ENCODE data around the gene SCGN.

DNA sequence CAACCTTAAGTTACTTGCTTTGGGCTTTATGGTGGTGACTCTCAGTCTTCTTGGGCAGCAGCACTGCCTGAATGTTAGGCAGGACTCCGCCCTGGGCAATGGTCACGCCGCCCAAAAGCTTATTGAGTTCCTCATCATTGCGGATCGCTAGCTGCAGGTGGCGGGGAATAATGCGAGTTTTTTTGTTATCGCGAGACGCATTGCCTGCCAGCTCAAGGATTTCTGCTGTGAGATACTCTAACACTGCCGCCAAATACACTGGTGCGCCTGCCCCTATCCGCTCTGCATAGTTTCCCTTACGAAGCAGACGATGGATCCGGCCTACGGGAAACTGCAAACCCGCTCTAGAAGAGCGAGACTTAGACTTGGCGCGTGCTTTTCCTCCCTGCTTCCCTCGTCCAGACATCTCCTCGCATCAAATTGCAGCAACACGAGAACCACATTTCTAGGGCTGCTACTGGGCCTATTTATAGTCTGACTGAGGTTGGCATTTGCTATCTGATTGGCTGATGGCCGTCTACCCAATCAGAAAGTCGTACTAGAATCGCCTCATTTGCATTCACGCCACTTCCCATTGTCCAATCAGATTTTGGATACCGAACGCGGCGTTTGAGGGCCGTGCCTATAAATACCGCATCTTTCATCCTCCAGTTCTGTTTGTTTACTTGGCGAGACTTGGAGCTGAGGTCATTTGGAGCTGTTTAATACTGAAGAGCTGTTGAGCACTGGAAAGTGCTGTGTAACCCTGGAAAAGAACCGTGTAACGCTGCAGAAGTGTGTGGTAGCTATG is 74.3 kb downstream of the SCGN start:
- TF ChIP-seq CTCF (IDR thresholded peaks at IDR 0.05) (no peak), POLR2A (IDR thresholded peaks at IDR 0.05) (no peak), EP300 (IDR thresholded peaks at IDR 0.05) (no peak)

Measured in upper lobe of left lung (tissue), 4 donors.